ENCODE results near the gene PRDM15.
"Not testable (repeated sequence)": the region's sequence is repeated elsewhere in the genome, so short reads cannot be mapped to it uniquely, and the experiment has no call there.

PRDM15 gene

DNA sequence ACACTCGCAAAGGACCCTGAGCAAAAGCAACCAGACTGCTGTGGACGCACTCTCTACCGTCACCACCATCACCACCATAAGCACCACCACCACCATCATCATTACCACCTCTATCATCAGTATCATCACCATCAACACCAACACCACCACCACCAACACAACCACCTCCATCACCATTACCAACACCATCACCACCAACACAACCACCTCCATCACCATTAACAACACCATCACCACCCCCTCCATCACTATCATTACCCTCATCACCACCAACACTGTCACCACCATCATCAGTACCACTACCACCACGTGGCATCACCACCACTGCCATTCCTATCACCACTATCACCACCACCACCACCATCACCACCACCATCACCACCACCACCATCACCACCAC is 73.5 kb downstream of the PRDM15 start:
- DNase-seq (ENCODE audit: low spot score): no peak

DNA sequence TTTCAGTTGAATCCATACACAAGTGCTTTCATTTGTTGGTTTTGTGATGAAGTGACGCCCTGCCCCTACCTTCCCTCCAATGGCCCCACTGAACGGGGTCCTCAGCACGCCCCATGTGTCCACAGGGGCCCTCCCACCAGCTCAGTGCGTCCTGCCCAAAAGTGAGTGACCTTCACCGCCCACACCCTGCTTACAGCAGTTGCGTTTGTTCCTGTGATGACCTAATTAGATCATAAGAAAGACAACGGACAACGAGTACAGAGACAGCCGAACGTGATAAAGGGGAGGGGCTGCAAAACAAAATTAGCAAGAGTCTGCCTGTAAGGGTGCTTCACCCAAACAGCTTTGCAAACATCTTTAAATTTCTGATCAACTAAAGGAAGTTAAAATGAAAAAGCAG is 74.1 kb downstream of the PRDM15 start:
- DNase-seq (ENCODE audit: low spot score): no peak

DNA sequence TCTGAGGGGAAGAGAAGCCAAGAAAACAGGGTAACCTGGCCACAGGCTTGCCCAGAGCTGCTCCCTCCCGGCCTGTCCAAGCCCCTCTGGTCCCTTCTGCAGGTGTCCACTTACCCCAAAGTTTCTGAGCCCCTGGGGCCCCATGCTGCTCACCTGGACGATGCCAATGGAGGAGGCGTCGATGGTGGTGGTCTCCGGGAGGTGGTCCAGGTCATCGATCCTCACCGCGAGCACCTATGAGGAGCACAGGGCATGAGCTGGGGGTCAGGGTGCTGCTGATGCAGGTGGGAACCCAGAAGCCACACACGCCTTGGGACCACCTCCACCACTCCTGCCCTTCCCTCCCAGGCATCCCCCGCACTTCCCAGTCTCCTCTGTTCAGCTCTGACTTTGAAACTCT is 74.8 kb downstream of the PRDM15 start:
- no peak for DNase-seq (ENCODE audit: low spot score)

DNA sequence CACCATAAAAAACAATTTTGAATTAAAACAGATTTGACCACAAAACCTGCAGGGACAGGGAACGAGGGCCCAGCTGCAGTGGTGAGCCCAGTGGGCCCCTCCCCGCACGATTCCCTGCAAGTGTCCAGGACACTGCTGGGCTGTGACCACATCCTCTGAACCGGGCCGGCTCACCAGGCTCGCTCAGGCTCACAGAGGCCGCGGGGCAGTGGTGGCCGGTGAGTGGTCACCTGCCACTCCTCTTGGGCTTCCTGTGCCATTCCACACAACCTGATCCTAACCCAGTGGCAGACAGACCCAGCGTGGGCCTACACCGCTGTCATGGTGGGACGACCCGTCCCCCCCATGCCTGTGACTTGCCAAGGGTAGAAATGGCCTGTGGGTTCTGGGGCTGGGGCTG is 75.8 kb downstream of the PRDM15 start:
- DNase-seq (ENCODE audit: low spot score): no peak

DNA sequence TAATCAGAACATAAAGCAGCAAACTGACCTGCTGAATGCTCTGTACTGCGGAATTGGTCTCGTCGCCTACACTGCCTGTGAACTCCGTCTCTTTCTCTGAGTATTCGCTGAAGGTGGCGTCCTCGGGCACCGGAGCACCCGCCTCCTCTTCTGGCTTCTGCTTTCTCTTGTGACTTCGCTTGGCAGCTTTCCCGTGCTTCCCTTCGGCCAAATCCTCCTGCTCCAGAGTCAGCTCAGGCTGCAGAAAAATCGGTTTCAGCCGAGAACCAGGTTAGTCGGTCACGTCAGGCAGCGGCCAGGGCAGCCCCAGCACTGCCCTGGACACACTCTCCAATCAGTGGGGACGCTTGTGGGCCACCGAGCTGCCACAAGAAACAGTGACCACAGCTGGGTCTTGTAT is 76.5 kb downstream of the PRDM15 start:
- no peak for DNase-seq (ENCODE audit: low spot score)

DNA sequence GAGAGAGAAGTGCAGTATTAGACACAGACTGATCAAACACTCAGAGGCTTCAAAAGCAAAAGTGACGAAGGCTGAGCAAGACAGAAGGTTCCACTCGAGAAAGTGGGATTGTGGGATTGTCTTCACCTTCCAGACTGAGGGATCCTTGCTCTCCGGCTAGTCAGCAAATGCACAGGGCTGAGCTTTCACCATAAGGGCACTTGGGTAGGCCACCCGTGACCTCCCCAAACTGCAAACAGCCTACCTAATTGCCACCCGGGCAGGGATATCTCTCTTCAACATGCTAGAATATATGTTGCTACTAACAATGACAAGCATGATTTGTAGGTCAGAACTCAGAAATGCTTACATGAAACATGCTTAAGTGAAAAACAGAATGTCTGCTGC is 77.0 kb downstream of the PRDM15 start:
- no peak for DNase-seq (ENCODE audit: low spot score)

DNA sequence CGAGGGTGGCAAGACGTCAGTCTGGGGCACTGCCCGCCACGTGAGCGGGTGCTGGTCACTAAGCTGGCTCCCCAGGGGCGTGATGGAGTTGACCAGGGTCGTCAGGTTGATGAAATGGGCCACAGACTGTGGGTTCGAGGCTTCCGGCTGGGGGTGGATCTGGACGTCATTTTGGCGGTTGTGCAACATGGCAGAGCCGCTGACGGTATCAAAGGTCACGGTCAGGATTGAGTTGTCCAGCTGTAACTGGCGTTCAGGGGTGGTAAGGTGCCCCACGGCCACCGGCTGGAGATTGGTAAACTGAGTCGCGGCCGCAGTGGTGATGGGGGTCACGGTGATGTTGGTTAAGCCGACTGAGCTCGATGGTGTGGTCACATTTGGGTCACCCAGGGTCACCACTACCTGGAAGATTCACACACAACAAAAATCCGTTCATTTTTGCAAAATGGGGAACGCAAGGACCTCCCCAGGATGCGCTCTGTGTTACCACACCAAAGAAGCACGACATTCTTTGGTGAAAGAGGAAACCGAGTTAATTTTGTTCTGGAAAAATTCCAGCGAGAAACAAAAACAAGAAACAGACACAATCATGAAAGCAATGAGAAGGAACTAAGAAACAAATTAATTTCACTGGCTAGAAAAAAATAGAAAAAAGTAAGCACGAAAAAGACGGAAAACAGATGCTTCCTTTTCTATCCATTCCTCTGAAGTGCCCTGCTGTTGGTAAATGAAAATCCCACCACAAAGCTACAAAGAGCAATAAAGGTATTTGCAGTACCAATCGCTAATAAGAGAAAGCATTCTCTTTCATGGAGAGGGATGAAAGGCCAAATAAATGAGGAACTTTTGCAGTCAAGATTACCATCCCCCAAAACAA is 77.6 kb downstream of the PRDM15 start:
- no peak for DNase-seq (ENCODE audit: low spot score)

DNA sequence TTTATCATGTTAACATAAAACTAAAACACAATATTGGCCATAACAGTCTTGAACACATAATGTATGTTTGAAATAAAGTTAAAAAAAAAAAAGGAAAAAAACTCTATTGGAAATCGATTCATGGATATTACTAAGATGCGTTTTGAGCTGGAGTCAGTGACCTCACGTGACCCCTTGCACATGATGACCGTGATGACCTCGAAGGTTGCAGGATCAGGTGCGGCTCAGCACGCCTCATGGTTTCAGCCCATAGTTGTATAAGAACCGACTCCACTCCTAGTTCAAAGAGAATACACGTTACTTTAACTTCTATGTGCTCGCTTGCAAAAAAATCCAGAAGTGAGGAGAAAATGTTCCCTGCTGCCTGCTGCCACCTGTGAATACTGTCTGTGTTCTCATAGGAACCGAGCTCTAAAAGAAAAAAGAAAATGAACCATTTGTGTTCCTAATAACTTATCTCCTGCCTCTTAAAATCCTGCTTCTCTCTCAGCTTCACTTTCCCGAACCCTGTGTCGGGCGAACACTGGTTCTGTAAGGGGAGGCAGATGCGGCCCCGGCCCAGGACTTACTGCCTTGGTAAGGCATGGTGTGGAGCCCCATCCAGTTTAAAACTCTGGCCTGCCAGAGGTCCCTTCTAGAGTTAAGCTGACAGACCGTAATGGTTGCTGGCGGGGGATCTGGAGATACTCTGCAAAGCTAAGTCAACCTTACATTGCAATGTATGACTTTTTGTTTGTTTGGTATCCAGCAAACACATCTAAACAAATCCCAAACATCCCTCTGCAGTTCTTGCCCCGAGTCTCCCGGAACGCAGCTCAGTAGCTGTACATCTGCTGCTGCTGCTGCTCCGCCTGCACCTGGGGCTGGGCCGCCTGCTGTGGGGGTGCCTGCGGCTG is 78.5 kb downstream of the PRDM15 start:
- DNase-seq (ENCODE audit: low spot score): no peak

DNA sequence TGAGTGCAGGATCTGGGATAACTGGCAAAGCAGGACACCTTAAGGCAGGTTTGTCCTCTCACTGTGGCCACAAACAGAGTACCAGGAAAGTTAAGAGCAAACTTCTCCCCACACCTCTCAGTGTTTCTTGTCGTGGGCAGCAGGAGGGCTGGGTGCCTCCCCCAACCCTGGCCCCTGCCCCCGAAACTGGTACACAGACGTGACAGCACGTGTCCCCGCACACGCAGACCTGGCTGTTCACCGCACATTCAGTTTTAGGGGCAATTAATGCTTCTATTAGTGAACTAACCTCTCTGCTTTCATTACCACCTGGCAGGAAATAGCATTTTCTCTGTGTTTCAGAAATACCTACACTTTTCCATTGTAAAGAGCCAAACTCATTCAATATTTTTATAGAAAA is 79.4 kb downstream of the PRDM15 start:
- DNase-seq (ENCODE audit: low spot score): no peak

DNA sequence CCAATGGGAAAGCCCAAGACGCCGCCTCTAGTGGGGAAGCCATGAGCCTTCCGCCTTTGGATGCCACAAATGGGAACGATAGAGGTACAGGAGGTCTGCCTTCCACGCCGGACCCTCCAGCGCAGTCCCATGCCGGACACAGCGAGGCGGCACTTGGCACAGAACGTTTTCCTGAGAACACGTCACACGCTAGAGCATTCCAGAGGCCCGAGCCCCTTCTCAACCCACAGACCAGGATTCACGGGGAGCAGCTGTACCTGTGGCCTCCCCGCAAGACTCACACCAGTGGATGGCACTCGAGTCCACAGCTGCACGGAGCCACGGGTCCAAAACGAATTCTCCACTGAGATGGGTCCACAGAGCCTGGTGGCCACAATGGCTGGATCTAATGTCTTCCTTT is 80.8 kb downstream of the PRDM15 start:
- no peak for DNase-seq (ENCODE audit: low spot score)

DNA sequence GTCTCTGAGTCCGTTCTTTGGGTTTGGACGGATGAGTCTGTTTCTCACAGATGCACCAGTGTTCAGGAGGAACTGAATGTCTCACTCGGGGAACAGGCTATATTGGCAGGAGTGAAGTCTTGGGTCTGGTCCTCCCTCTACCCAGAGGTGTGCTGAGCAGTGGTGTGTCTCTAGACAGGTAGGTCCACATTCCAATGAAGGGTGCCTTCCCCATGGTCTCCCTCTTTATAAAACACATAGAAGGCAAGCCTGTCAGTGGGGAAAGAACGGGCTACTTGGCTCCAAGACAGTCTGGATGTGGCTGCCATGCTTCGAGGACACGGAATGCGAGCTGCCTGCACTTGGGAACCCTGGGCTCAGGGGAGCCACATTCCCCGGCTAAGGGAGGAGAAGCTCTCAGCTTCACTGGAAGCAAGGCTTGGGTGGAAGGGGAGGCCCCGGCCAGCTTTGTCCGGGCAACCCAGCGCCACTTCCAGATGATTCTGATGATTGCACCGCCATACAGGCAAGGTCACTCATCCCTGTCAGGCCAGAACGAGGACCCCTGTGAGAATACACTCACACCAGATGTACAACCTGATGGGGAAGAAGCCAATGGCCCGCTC is 82.6 kb downstream of the PRDM15 start:
- DNase-seq (ENCODE audit: low spot score): no peak

DNA sequence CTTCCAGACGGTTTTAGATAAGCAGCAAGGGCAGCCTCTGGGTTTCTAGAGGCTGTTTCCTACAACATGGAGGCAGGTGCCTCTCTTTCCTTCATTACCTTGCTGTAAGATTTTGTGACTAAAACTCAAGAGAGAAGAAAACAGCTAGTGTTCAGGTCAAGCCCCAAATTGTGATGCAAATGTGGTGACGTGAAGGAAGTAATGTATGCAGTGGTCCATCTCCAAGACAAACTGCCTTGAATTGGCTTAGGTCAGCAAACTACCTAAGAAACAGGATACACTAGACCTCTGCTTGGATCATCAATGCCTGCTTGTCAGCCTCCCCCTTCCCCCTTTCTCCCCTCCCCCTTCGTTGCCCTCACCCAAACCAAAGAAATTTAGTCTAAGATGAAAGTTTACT is 83.4 kb downstream of the PRDM15 start:
- DNase-seq (ENCODE audit: low spot score): no peak

DNA sequence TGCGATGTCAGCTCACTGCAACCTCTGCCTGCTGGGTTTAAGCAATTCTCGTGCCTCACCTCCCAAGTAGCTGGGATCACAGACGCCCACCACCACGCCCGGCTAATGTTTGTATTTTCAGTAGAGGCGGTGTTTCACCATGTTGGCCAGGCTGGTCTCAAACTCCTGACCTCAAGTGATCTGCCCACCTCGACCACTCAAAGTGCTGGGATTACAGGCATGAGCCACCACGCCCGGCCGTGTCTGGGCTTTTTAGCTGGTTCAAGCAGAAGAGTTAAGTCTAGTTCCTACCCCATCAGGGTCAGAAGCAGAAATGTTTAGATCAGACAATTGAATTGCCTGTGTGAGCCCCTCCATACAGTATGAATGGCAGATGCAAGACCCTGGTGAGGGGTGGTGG is 84.5 kb downstream of the PRDM15 start:
- DNase-seq (ENCODE audit: low spot score): no peak

DNA sequence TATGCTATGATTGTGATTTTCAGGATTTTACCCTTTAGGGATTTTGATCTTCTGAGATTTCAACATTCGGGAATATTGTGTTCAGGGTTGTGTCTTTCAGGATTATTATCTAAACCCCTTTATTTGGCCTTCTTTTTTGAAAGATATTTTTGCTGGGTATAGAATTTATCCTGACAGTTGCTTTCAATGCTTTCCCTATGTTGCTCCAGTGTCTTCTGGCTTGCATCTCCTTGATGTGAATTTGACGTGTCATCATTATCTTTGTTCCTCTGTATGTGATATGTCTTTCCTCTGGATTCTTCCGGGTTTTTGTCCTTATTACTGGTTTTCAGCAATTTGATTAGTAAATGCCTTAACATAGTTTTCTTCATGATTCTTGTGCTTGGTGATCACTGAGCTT is 86.4 kb downstream of the PRDM15 start:
- no peak for DNase-seq (ENCODE audit: low spot score)

DNA sequence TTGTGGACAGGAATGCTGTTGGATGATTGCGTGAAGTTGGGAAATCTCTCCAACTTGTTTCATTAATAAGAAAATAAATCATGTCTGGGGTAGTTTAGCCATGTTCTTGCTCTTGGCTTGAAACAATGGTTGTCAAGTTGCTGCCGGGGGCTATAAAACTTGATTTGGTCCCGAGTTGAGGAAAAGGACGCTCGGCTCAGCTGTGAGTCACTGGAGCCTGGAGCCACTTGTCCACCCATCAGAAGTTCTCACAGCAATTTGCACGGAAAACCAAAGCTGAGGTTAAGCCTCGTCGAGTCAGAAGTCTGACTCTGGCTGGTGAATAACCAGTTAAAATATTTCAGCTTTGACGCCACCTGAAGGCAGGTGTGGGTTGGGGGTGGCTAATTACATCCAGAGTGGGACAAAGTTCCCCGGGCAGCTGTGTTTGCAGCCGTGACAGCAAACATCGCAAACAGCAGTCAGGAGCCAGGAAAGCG is 92.6 kb downstream of the PRDM15 start:
- DNase-seq (ENCODE audit: low spot score): no peak

DNA sequence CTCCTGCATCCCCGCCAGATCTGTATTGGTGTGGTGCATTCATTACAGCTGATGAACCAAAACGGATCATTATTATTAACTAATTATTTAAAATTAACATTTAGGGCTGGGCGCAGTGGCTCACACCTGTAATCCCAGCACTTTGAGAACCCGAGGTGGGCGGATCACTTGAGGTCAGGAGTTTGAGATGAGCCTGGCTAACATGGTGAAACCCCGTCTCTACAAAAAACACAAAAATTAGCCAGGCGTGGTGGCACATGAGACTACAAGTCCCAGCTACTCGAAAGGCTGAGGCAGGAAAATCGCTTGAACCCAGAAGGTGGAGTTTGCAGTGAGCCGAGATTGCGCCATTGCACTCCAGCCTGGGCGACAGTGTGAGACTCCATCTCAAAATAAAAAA is 93.9 kb downstream of the PRDM15 start:
- DNase-seq (ENCODE audit: low spot score): not testable (repeated sequence)

DNA sequence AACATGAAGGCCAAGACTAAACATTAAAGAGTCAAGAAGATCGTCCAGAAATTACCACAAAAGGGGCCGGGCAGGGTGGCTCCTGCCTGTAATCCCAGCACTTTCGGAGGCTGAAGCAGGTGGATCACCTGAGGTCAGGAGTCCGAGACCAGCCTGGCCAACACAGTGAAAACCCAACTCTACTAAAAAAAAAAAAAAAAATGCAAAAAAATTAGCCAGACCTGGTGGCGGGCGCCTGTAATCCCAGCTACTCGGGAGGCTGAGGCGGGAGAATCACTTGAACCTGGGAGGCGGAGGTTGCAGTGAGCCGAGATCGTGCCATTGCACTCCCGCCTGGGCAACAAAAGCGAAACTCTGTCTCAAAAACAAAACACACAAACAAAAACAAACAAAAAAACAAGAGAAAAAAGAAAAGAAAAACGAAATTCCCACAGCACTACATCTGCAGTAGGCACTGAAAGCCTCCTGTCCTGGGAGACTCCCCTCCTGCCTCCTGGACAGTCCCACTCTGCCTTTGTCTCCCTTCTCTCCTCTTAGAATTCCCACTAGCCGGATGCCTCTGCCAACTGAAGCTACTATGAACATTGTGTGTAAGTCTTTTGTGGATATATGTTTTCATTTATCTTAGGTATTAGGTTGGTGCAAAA is 94.6 kb downstream of the PRDM15 start:
- DNase-seq (ENCODE audit: low spot score): no peak

DNA sequence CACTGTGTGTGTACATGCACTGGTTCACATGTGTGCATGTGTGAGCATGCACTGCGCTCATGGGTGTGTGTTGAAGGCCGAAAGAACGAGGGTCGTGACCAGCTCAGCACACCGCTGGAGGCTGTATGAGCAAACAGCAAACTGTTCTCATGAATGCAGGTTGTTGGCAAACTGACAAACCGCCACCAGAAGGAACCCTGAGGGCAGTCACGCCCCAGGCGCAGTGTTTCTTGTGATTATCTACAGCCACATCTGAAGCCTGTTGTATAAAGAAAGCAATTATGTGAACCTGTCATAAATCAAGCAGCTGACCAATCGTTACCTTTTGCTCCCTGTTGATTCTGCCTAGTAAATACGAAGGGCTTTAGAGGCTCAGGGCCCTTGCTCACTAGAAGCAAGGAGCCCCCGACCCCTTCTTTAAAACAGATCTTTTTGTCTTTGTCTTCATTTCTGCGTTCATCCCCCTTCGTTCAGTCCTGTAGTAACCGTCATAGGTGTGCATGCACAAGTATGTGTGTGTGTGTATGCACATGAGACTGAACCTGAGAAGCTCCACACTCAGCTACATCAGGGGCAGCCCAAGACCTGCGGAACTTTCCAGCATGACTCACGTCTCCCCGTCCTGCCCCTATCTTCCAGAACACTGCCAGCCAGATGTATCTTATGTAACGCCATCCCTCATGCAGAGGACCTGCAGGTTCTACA is 95.5 kb downstream of the PRDM15 start:
- peak; percentile 26 for DNase-seq (ENCODE audit: low spot score)

DNA sequence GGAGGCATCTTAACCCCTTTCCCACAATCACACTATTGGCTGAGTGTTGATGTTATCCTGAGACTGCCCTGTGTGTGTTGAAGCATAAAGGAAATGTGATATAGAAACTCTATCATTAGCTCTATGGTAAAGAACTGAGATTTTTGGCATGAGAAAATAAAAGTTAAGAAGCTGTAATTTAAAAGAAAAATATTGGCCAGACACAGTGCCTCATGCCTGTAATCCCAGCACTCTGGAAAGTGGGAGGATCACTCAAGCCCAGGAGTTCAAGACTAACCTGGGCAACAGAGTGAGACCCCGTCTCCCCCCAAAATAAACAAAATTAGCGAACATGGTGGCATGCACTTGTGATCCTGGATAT is 98.1 kb downstream of the PRDM15 start:
- no peak for DNase-seq (ENCODE audit: low spot score)

DNA sequence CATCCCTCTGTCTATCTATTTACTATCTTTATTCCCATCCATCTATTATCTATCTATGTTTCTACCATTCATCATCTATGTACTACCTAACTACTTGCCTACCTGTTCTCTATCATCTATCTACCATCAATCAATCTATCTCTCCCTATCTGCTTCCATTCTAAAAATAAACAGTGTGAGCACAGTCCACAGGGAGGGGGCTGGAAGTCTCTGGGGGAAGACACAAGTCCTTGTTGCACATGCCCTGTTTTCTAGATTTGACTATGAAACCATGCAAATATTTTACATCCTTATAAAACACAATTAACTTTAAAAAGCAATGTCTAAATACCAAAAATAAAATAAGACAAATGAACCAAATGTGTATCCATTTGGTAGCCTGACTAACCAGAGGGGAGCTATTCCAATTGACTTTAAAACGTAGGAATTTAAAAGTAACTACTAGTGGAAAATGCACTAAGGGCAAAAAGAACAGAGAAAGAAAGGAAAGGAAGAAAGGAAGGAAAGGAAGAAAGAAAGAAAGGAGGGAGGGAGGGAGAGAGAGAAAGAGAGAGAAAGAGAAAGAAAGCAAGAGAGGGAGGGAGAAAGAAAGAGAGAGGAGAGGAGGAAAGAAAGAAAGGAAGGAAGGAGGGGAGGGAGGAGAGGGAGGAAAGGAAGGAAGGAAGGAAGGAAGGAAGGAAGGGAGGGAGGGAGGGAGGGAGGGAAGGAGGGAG is 98.7 kb downstream of the PRDM15 start:
- no peak for DNase-seq (ENCODE audit: low spot score)

DNA sequence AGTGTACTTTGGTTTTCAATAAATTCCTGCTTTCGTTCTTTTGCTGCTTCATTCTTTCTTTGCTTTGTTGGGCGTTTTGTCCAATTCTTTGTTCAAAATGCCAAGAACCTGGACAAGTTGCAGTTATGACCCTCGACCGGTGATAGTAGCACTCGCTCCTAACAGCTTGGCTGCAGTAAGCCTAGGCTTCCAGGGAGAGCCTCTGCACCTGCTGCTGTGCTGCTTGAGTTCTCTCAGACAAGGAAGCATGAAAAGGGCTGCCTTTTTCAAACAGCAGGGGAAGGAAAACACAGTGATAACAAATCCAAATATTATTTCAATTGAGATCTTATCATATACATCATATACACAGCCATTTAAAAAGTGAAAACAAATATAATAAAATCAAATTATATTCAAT is 99.5 kb downstream of the PRDM15 start:
- DNase-seq (ENCODE audit: low spot score): no peak
